ENCODE measurements around the gene INSL4.

Gene INSL4

DNA sequence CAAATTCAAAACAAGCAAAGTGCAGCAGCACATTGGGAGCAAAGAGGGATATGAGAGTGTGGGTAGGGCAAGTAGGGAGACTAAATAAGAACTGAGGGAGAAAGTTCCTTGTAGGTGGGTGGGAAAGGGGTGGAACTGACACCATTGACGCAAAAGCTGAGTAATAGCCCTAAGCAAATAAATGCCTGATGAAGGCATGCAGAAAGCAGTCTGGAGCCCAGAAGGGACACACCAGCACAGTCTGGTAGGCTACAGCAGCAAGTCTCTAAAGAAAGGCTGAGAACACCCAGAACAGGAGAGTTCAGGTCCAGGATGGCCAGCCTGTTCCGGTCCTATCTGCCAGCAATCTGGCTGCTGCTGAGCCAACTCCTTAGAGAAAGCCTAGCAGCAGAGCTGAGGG lies at the start of gene INSL4:
TSS of gene INSL4 (plus strand) at position 208 of the 400 bp plus-strand sequence. CDS start at position 313, 105 bp downstream.
- TF ChIP-seq, protein P1, sequence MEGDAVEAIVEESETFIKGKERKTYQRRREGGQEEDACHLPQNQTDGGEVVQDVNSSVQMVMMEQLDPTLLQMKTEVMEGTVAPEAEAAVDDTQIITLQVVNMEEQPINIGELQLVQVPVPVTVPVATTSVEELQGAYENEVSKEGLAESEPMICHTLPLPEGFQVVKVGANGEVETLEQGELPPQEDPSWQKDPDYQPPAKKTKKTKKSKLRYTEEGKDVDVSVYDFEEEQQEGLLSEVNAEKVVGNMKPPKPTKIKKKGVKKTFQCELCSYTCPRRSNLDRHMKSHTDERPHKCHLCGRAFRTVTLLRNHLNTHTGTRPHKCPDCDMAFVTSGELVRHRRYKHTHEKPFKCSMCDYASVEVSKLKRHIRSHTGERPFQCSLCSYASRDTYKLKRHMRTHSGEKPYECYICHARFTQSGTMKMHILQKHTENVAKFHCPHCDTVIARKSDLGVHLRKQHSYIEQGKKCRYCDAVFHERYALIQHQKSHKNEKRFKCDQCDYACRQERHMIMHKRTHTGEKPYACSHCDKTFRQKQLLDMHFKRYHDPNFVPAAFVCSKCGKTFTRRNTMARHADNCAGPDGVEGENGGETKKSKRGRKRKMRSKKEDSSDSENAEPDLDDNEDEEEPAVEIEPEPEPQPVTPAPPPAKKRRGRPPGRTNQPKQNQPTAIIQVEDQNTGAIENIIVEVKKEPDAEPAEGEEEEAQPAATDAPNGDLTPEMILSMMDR (IDR thresholded peaks at IDR 0.05; ENCODE audit: low read depth, low read length) = no peak
- DNase-seq (ENCODE audit: extremely low read depth, low read depth) = no peak

DNA sequence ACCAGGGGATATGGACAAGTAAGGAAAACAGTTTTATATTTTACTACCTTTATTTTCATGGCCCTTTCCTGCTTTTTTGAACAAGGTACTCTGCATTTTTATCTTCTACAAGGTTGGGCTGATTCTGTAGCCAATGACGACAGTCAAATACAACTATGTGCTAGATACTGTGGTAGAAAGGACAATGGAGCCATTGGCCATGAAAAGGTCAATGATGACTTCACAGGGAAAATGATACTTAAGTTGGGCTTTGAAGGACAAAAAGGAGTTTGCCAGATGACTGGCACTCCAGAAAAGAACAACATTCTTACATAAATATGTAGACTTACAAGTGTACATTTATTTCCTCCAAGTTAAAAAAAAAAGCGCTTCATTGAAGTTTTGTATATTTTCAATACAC lies 46.4 kb upstream of the INSL4 start:
- TF ChIP-seq, protein P1 (IDR thresholded peaks at IDR 0.05; ENCODE audit: low read depth, low read length) = no peak
- DNase-seq (ENCODE audit: extremely low read depth, low read depth) = no peak

DNA sequence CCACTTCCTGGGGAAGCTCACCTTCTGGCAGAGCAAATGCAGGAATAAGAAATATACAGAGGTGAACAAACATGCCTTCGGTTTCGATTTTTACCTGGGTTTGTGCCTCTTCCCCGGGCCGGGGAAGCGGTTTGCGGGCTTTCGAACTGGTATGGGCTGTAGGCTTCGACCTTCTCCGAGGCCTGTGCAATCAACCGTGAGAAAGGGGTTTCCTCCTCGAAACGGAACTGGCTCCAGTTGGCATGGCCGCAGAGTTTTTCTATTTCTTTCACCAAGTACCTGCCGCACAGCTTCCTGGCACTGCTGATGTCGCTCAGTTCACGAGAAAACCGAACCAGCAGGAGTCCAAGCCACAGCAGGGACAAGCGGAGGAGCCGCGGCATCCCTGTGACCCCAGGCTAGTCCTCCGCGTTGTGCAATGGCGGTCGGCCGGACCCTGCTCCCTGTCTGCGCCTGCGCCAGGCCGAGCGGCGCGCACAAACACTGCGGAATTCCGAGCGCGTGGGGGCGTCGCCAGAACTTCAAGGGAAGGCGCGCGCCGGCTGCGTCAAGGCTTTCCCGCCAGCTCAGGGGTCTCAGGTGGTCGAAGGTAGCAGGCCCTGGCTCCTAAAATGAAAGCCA lies 45.9 kb upstream of the INSL4 start, which contains the start of gene INSL6:
TSS of gene INSL6 (minus strand) at position 420 of the 621 bp plus-strand sequence. CDS start at position 383, 37 bp downstream.
- no peak for DNase-seq (ENCODE audit: extremely low read depth, low read depth)
- TF ChIP-seq, protein P1 (IDR thresholded peaks at IDR 0.05; ENCODE audit: low read depth, low read length) = no peak

DNA sequence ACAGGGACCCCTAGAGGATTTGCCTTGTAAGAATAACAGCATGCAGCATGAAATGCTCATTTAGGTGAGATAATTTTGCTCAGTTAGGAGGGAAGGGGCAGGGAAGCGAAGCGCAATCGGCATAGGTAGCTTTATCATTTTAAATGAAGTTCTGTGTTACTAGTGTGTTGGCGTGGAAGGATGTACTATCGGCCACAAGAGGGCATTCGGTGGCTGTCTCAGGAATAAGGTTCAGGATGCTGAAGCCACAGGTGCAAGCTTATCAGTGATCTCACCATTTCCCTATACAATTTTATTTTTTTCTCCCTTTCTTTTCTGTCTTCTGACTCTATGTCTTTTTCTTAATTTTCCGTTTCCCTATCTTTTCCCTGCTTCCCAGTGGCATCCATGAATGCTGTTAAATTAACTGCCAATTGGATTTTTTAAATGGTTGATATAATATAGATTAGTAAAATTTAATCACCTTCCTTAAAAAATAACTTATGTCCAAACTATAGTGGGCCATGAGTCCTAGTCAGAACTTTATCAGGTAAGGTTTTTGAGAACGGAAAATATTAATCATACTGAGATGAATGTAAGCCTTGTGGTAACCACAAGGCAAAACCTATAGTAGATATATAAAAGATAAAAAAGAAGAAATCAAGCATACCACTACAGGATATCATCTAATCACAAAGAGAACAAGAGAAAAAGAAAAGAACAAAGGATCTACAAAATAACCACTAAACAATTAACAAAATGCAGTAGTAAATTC lies 44.6 kb upstream of the INSL4 start:
- peak; percentile 24 for DNase-seq (ENCODE audit: extremely low read depth, low read depth)
- TF ChIP-seq, protein P1 (IDR thresholded peaks at IDR 0.05; ENCODE audit: low read depth, low read length) = peak; percentile 71

DNA sequence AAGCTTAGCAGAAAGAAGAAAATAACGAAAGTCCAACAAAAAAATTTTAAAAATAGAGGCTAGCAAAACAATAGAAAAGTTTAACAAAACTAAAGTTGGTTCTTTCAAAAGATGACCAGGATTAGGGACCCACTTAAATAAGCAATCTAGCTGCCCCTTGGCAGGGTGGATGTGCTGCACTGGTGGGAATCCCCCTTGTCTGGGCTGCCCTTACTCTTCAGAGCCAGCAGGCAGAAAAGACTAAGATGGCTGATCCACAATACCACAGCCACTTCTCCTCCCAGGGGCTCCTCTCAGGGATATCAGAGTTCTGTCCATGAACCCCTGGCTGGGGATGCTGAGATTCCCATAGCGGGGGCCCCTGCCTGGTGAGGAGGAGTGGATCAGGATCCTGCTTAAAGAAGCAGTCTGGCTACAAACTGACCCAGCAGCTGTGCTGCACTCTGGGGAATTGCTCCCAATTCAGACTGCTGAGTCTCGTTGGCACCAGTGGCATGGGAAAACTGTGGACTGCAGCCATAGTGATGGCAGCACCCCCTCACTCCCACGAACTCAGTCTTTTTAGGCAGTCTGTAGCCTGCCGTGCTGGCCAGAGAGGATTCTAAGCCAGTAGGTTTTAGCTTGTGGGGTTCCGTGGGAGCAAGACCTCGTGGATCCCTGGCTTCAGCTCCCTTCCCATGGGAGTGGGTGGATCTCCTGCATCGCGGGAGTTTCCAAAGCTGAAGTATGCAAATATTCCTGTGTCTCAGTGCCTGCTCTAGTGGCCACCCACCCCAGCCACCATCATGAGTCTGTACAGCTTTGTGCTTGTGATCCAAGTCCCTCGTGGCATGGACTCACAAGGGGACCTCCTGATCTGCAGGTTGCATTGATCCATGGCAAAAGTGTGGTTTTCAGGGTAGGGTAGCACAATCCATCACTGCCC lies 42.9 kb upstream of the INSL4 start:
- DNase-seq (ENCODE audit: extremely low read depth, low read depth) = no peak
- TF ChIP-seq, protein P1 (IDR thresholded peaks at IDR 0.05; ENCODE audit: low read depth, low read length) = no peak

DNA sequence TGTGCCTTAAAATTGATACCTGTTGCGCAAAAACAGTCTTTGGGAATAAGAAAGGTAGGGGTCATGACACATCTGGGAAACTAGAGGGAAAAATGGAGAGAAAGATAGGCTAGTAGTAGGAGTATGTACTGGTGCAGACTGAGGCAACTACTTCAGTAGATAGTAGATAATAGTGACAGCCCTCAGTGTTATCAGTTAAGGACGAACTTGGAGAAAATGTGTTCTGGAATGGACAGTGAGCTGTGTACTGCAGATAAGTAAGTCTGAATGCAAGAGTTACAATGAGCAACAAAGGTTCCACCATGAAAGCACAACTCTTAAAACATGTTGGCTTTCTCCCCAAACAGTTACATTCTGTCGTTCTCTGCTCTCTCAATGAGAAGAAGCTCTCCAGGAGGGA lies 39.2 kb upstream of the INSL4 start:
- TF ChIP-seq, protein P1 (IDR thresholded peaks at IDR 0.05; ENCODE audit: low read depth, low read length) = no peak
- no peak for DNase-seq (ENCODE audit: extremely low read depth, low read depth)
